Testis (tissue), 3 donors: ENCODE data around the gene BAZ1A. TPM values are rescaled to one million over a fixed set of nuclear protein-coding genes. Genes with fewer than 3 reads are reported as not detected.

Experiments
- DNase-seq: peaks from one replicate; pipeline ENCODE4 v3.0.0-alpha.2; 2019
- H3K27ac ChIP-seq, 2 donors: fragments of 200-600 bp; sonication (generic); one replicate each; pipeline ENCODE4 v1.5.1; 2019
- H3K27me3 ChIP-seq: fragments of 200-600 bp; sonication (generic); one replicate; pipeline ENCODE4 v1.5.1; 2019
- H3K36me3 ChIP-seq: fragments of 200-600 bp; sonication (generic); one replicate; pipeline ENCODE4 v1.5.1; 2017; ENCODE audit warnings: low read depth; ENCODE audit errors: missing control alignments
- H3K4me1 ChIP-seq: fragments of 200-600 bp; sonication (generic); one replicate; pipeline ENCODE4 v1.5.1; 2019
- H3K4me3 ChIP-seq, 2 donors: fragments of 200-600 bp; sonication (generic); one replicate each; pipeline ENCODE4 v1.5.1; 2017 to 2019
- H3K9me3 ChIP-seq: fragments of 200-600 bp; sonication (generic); one replicate; pipeline ENCODE4 v1.5.1; 2017
- POLR2A ChIP-seq: fragments of 450-650 bp; IDR thresholded peaks from one replicate; pipeline ENCODE4 v1.6.1; 2017; ENCODE audit warnings: antibody characterized with exemption, mild to moderate bottlenecking, moderate library complexity
- WGBS, 2 donors: methylation state at CpG; one replicate each; pipeline ENCODE4 v1.1.5; 2018; 5-methylcytosine and 5-hydroxymethylcytosine counted together
- intact Hi-C: fragments of 100-400 bp; cut with DNase I; formaldehyde crosslinking; loops from one replicate; pipeline ENCODE4 v1.15.1; 2023; ENCODE audit warnings: low total_unique reads
- polyA plus RNA-seq: library from polyadenylated mRNA; stranded (reverse); fragments of 350-450 nt; fragmentation: Illumina TruSeq; extraction: RNeasy Lipid Tissue Mini Kit (QIAGEN cat#74804); gene quantifications from one replicate; pipeline ENCODE4 v1.2.3, GENCODE V29; 2014; ENCODE audit warnings: low read depth, low replicate concordance; ENCODE audit not compliant: insufficient read depth
- total RNA-seq, 2 donors: library from RNA; depleted of rRNA; stranded (reverse); fragments of >200 nt; gene quantifications; one replicate each; pipeline ENCODE4 v1.2.3, GENCODE V29; 2016
- TF ChIP-seq, protein P1 (sequence below), 3 experiments: fragments of 450-650 bp in 2 of 3; fragments of 200-600 bp in 1 of 3; sonication (generic) in 1 of 3; IDR thresholded peaks; one replicate each; pipeline ENCODE4 v1.5.1; 2016 to 2019; ENCODE audit warnings: antibody characterized with exemption in 3 of 3, mild to moderate bottlenecking in 2 of 3, moderate library complexity in 1 of 3

The BAZ1A gene
- total and polyA plus RNA-seq, 3 donors from 2014 or later = 33.9 to 78.2 (median 63.1) TPM

DNA sequence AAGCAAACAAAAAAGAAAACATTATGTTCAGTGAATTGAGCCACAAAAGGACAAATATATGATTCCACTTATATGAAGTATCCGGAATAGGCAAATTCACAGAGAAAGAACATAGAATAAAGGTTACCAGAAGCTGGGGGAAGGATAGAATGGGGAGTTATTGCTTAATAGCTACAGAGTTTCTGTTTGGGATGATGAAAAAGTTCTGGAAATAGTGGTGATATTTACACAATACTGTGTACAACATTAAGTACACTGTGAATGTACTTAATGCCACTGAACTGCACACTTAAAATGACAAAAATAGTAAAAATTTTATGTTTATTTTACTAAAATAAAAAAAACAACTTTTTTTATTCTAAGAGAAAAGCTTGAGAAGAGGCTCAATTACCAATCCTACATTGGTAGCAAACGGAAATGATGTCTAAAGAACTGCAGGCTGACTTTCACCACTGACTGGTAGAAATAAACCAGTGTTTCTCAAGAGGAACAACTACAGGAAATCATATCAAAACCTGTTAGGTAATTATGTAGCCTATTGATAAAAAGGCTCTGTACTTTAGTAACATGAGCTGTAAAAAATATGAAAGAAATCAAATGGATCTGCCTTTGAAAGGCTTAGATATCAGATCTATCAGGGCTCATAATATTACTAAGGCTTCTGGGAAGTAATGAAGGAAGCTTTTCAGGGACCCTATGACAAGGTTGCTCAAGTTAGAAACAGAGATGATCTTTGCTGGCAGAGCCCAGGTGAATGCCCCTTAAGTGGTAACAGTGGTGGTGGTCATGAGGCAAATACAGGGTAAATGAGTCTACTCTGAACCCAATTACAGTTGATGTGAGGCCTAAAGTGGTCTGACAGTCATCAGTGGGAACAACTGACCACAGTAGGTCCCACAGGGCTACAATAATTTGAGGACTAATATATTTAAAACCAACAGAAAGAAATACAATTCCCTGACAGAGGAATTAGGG, 41.3 kb downstream of the BAZ1A start:
- no peaks in the 10 kb centered on the region for H3K9me3 ChIP-seq
- 83 to 85% methylated on average over 2 of the region's 2 CpGs for WGBS, 2 donors
- no peaks in the 10 kb centered on the region for H3K27me3 ChIP-seq
- DNase-seq = no peak
- peaks cover 8% of the 10 kb centered on the region for H3K4me1 ChIP-seq
- no peak overlapping the region for H3K27ac ChIP-seq
- no peaks in the 10 kb centered on the region for H3K36me3 ChIP-seq
- TF ChIP-seq, protein P1, sequence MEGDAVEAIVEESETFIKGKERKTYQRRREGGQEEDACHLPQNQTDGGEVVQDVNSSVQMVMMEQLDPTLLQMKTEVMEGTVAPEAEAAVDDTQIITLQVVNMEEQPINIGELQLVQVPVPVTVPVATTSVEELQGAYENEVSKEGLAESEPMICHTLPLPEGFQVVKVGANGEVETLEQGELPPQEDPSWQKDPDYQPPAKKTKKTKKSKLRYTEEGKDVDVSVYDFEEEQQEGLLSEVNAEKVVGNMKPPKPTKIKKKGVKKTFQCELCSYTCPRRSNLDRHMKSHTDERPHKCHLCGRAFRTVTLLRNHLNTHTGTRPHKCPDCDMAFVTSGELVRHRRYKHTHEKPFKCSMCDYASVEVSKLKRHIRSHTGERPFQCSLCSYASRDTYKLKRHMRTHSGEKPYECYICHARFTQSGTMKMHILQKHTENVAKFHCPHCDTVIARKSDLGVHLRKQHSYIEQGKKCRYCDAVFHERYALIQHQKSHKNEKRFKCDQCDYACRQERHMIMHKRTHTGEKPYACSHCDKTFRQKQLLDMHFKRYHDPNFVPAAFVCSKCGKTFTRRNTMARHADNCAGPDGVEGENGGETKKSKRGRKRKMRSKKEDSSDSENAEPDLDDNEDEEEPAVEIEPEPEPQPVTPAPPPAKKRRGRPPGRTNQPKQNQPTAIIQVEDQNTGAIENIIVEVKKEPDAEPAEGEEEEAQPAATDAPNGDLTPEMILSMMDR (IDR thresholded peaks at IDR 0.05) = no peak
- no peak for TF ChIP-seq POLR2A
- intact Hi-C loops = no loop called here
- no peak overlapping the region for H3K4me3 ChIP-seq

- no peak overlapping the region for H3K4me3 ChIP-seq
- DNase-seq = no peak
- H3K4me1 ChIP-seq = no peaks in the 10 kb centered on the region
- H3K36me3 ChIP-seq = no peaks in the 10 kb centered on the region
- intact Hi-C loops = no loop called here
- no peaks in the 10 kb centered on the region for H3K27me3 ChIP-seq
- TF ChIP-seq, protein P1 (IDR thresholded peaks at IDR 0.05) = no peak
- TF ChIP-seq POLR2A = no peak
- no peaks in the 10 kb centered on the region for H3K9me3 ChIP-seq
- no peak overlapping the region for H3K27ac ChIP-seq
- 76 to 83% methylated on average over 2 of the region's 2 CpGs for WGBS, 2 donors
Observed at GRCh38 chr14:34826661-34827060, 48.5 kb downstream of the BAZ1A start.

- Histone ChIP-seq H3K36me3 (no peaks in the 10 kb centered on the region), H3K4me3 (no peak overlapping the region), H3K27me3 (no peaks in the 10 kb centered on the region), H3K4me1 (no peaks in the 10 kb centered on the region), H3K9me3 (no peaks in the 10 kb centered on the region), H3K27ac (no peak overlapping the region)
- no peak for DNase-seq
- intact Hi-C loops = no loop called here
- 83 to 95% methylated on average over 3 of the region's 3 CpGs for WGBS, 2 donors
- TF ChIP-seq, protein P1 (IDR thresholded peaks at IDR 0.05) = no peak
- no peak for TF ChIP-seq POLR2A
Observed at GRCh38 chr14:34824826-34825225, 50.3 kb downstream of the BAZ1A start.

DNA sequence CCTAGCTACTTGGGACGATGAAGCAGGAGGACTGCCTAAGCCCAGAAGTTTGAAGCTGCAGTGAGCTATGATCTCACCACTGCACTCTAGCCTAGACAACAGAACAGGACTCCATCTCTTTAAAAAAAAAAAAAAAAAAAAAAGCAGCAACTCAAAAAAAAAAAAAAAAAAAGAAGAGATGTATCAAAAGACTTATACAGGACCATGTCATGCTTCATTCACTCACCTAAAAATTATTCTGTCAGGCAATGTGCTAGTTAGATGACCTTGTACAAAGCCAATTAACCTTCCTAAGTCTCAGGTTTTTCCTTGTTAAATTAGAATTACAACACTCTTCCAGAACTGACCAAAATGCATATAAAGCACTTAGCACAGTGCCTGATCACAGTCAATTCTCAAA, 50.9 kb downstream of the BAZ1A start:
- no peak for TF ChIP-seq POLR2A
- TF ChIP-seq, protein P1 (IDR thresholded peaks at IDR 0.05) = no peak
- no peaks in the 10 kb centered on the region for H3K9me3 ChIP-seq
- H3K27me3 ChIP-seq = no peaks in the 10 kb centered on the region
- H3K4me3 ChIP-seq = no peak overlapping the region
- H3K4me1 ChIP-seq = no peaks in the 10 kb centered on the region
- DNase-seq = no peak
- H3K27ac ChIP-seq = no peak overlapping the region
- H3K36me3 ChIP-seq = no peaks in the 10 kb centered on the region
- intact Hi-C loops = no loop called here
- 94 to 95% methylated on average over 1 of the region's 1 CpG for WGBS, 2 donors
